K562 (cell line): ENCODE measurements around the gene ACOT7. TPM values are rescaled to one million over a fixed set of nuclear protein-coding genes. Genes with fewer than 3 reads are reported as not detected.

Experiments
- ATAC-seq: fragments of 200-7000 bp; cut with Tn5 transposase; 3 replicates; pipeline ENCODE4 v1.9.1; 2020; ENCODE audit warnings: moderate library complexity
- BruUV-seq: library from RNA; stranded (reverse); fragments of 400-500 nt; replicated peaks from 2 replicates; lab custom pipeline; 2021; lab: Mats Ljungman, UMichigan
- CTCF ChIA-PET: fragments of 300-600 bp; formaldehyde crosslinking; extraction: SDS; loops from one replicate; lab custom pipeline; 2021; ENCODE audit warnings: low intra/inter-chr PET ratio; lab: Yijun Ruan, JAX
- POLR2A ChIA-PET: fragments of 300-600, 350-650 bp; sonication (Branson Sonifier 250); formaldehyde crosslinking; extraction: SDS; loops from one replicate; lab custom pipeline; 2021; ENCODE audit warnings: antibody characterized with exemption, inconsistent platforms; lab: Yijun Ruan, JAX
- DNase-seq, 4 experiments: peaks; one replicate each; pipeline versions ENCODE4 v3.0.0 to v3.0.0-alpha.2; 2011 to 2018; ENCODE audit warnings: low spot score in 3 of 4, mixed read lengths in 3 of 4; ENCODE audit errors: extremely low read depth in 1 of 4
- FAIRE-seq: peaks from 2 replicates; lab custom pipeline; 2011; peaks lifted over from hg19 to GRCh38; lab: Jason Lieb, UNC
- H2AFZ ChIP-seq: 2 replicates; pipeline ENCODE4 v1.6.0; 2011; ENCODE audit warnings: low read depth, low read length, control low read depth, inconsistent platforms
- H3K27ac ChIP-seq: fragments of 200-600 bp; 3 replicates; pipeline ENCODE4 v1.8.0; 2011; ENCODE audit warnings: low read depth, mild to moderate bottlenecking, control low read depth, inconsistent platforms, low read length, moderate library complexity, mixed read lengths; ENCODE audit errors: extremely low read depth
- H3K27me3 ChIP-seq, 2 experiments: fragments of 300-600 bp in 1 of 2; 2 replicates in 1 of 2; 3 replicates in 1 of 2; pipeline versions ENCODE4 v1.6.0 to v1.8.0; 2011; ENCODE audit warnings: inconsistent platforms in 2 of 2, low read length in 2 of 2, mild to moderate bottlenecking in 1 of 2, mixed read lengths in 1 of 2, moderate library complexity in 1 of 2; ENCODE audit not compliant: control insufficient read depth in 2 of 2, insufficient read depth in 2 of 2
- H3K36me3 ChIP-seq: fragments of 300-600 bp; 3 replicates; pipeline ENCODE4 v1.8.0; 2011; ENCODE audit warnings: mild to moderate bottlenecking, low read length, inconsistent platforms; ENCODE audit not compliant: control insufficient read depth, insufficient read depth
- H3K4me1 ChIP-seq, 2 experiments: fragments of 200-600 bp in 1 of 2; replicated peaks in 1 of 2; 2 replicates in 1 of 2; 3 replicates in 1 of 2; pipeline versions ENCODE4 v1.5.1 to v1.8.0; 2011; ENCODE audit warnings: inconsistent platforms in 2 of 2, low read length in 2 of 2, mild to moderate bottlenecking in 1 of 2, mixed read lengths in 1 of 2, moderate library complexity in 1 of 2; ENCODE audit not compliant: control insufficient read depth in 2 of 2, insufficient read depth in 2 of 2
- H3K4me2 ChIP-seq: 2 replicates; pipeline ENCODE4 v1.6.1; 2011; ENCODE audit warnings: low read length, control low read depth, inconsistent platforms, mixed read lengths; ENCODE audit not compliant: insufficient read depth
- H3K4me3 ChIP-seq: fragments of 200-600 bp; sonication (generic), shearing (Covaris generic); 2 replicates; pipeline ENCODE4 v1.5.1; 2016; ENCODE audit warnings: control low read depth, inconsistent platforms
- H3K79me2 ChIP-seq: fragments of 200-600 bp; 3 replicates; pipeline ENCODE4 v1.8.0; 2011; ENCODE audit warnings: low read length, inconsistent platforms; ENCODE audit not compliant: control insufficient read depth, insufficient read depth
- H3K9ac ChIP-seq, 2 experiments: 2 replicates each; pipeline versions ENCODE4 v1.6.0 to v1.6.1; 2011; ENCODE audit warnings: low read depth in 2 of 2, low read length in 2 of 2, control low read depth in 1 of 2, inconsistent platforms in 1 of 2, mild to moderate bottlenecking in 1 of 2, mixed read lengths in 1 of 2; ENCODE audit not compliant: insufficient read depth in 1 of 2
- H3K9me1 ChIP-seq: one replicate; pipeline ENCODE4 v1.6.0; 2011; ENCODE audit warnings: inconsistent platforms, mild to moderate bottlenecking, low read length, moderate library complexity; ENCODE audit not compliant: control insufficient read depth, insufficient read depth
- H3K9me3 ChIP-seq: replicated peaks from 2 replicates; pipeline ENCODE4 v1.5.1; 2011; ENCODE audit warnings: low read depth, low read length, inconsistent platforms; ENCODE audit not compliant: control insufficient read depth, insufficient read depth
- H4K20me1 ChIP-seq: replicated peaks from 2 replicates; pipeline ENCODE4 v1.6.1; 2011; ENCODE audit warnings: low read length, inconsistent platforms, mixed read lengths; ENCODE audit not compliant: control insufficient read depth, insufficient read depth
- ARID3A ChIP-seq: IDR thresholded peaks from 2 replicates; pipeline ENCODE4 v1.6.1; 2012; ENCODE audit warnings: low read depth, low read length, improper control_type of control experiment, borderline replicate concordance
- CBX1 ChIP-seq: sonication (generic); IDR thresholded peaks from 2 replicates; pipeline ENCODE4 v1.6.1; 2016; ENCODE audit warnings: antibody characterized with exemption, low read depth, mild to moderate bottlenecking
- CHD4 ChIP-seq: fragments of 200-600 bp; sonication (generic); IDR thresholded peaks from 3 replicates; pipeline ENCODE4 v1.6.1; 2012; ENCODE audit warnings: low read depth, mild to moderate bottlenecking, mixed read lengths, low read length, inconsistent platforms; ENCODE audit not compliant: insufficient read depth, insufficient replicate concordance, poor library complexity, severe bottlenecking
- CLOCK ChIP-seq: fragments of 250-450 bp; sonication (Bioruptor Pico); IDR thresholded peaks from 2 replicates; pipeline ENCODE4 v1.4.0; 2020; ENCODE audit warnings: mild to moderate bottlenecking, moderate library complexity, borderline replicate concordance
- EP300 ChIP-seq: IDR thresholded peaks from 2 replicates; pipeline ENCODE4 v1.6.1; 2012; ENCODE audit warnings: low read length, improper control_type of control experiment
- KDM2B ChIP-seq: fragments of 250-450 bp; sonication (Bioruptor Pico); IDR thresholded peaks from 2 replicates; pipeline ENCODE4 v1.8.0; 2021; ENCODE audit warnings: mild to moderate bottlenecking, moderate library complexity
- MTA3 ChIP-seq: fragments of 450-650 bp; formaldehyde crosslinking; IDR thresholded peaks from 2 replicates; pipeline ENCODE4 v1.6.1; 2017; ENCODE audit warnings: mild to moderate bottlenecking, borderline replicate concordance
- PKNOX1 ChIP-seq: fragments of 450-650 bp; IDR thresholded peaks from 2 replicates; pipeline ENCODE4 v1.6.1; 2016
- SRSF3 ChIP-seq: fragments of 200-400 bp; formaldehyde crosslinking; IDR thresholded peaks from 2 replicates; pipeline ENCODE4 v1.6.1; 2016; ENCODE audit warnings: mild to moderate bottlenecking, low read length, moderate library complexity; ENCODE audit not compliant: insufficient read depth
- ZNF280A ChIP-seq: fragments of 450-650 bp; IDR thresholded peaks from 2 replicates; pipeline ENCODE4 v1.6.1; 2018; ENCODE audit warnings: mild to moderate bottlenecking, low read depth; ENCODE audit not compliant: partially characterized antibody
- ZNF384 ChIP-seq: IDR thresholded peaks from 2 replicates; pipeline ENCODE4 v1.6.1; 2012; ENCODE audit warnings: low read depth, low read length, improper control_type of control experiment
- ZNF655 ChIP-seq: fragments of 250-450 bp; sonication (Bioruptor Pico); IDR thresholded peaks from 2 replicates; pipeline ENCODE4 v1.5.0; 2021
- WGBS: fragments of 100-300 bp; shearing (Covaris generic); methylation state at CpG from one replicate; pipeline ENCODE4 v1.1.6; 2016; ENCODE audit warnings: low coverage, mixed read lengths; ENCODE audit not compliant: insufficient coverage; ENCODE audit errors: missing lambda C conversion rate; 5-methylcytosine and 5-hydroxymethylcytosine counted together
- in situ Hi-C: fragments of 300-500 bp; cut with MboI; formaldehyde crosslinking; loops from 4 replicates; pipeline ENCODE4 v1.15.0; 2018; ENCODE audit warnings: inconsistent platforms, mixed read lengths
- intact Hi-C: fragments of 100-400 bp; cut with micrococcal nuclease; formaldehyde crosslinking; loops from 2 replicates; pipeline ENCODE4 v1.14.2; 2022
- polyA plus RNA-seq, 8 experiments: library from polyadenylated mRNA; depleted of rRNA in 4 of 8; stranded (reverse) in 5 of 8; unstranded in 3 of 8; fragments of >200 nt; fragmentation: Nextera tagmentation in 2 of 8; fragmentation: Illumina TruSeq in 1 of 8; extraction: Ambion mirVana in 2 of 8; extraction: Trizol in 1 of 8; gene quantifications; 2 replicates each; pipeline versions ENCODE4 v1.2.1 to v1.2.3, GENCODE V29; 2011 to 2014; ENCODE audit warnings: inconsistent platforms in 1 of 8, missing spikeins in 1 of 8
- total RNA-seq, 7 experiments: library from RNA; depleted of rRNA in 6 of 7; stranded (reverse); fragments of >200 nt in 6 of 7; fragmentation: Illumina TruSeq in 2 of 7; extraction: Trizol in 2 of 7; gene quantifications; 2 replicates each; pipeline versions ENCODE4 v1.2.1 to v1.2.3, GENCODE V29; 2011 to 2021; ENCODE audit warnings: low replicate concordance in 1 of 7

ACOT7 gene
- total and polyA plus RNA-seq, 9 of the 15 experiments (the other 6 are each of a cell fraction or from before 2014, with no cell fraction given): 7.0 to 92.6 (median 37.2) TPM

- BruUV-seq: no TSS peak
- Histone ChIP-seq H2AFZ (no peak overlapping the region), H3K27ac (no peak overlapping the region), H3K9ac (no peak overlapping the region), H3K4me2 (no peak overlapping the region), H4K20me1 (peaks cover 34% of the 10 kb centered on the region; the same call in 1 of the 2 replicates), H3K9me1 (no peaks in the 10 kb centered on the region), H3K36me3 (no peaks in the 10 kb centered on the region), H3K9me3 (no peaks in the 10 kb centered on the region), H3K4me1 (peaks cover 0 to 42% of the 10 kb centered on the region in 2 experiments; a peak in 3 of 5 replicates), H3K79me2 (no peaks in the 10 kb centered on the region), H3K27me3 (no peaks in the 10 kb centered on the region), H3K4me3 (no peak overlapping the region)
- intact Hi-C loops: no loop called here
- DNase-seq (no peak), ATAC-seq (no peak), FAIRE-seq (no peak)
- in situ Hi-C loops: no loop called here
- WGBS: 74% methylated on average over 15 of the region's 15 CpGs
- CTCF ChIA-PET: interaction anchor here (0.9 to 4.7 kb wide), 2 partner anchors 54 to 87 kb away, joined by 3 to 74 read pairs; no protein-coding TSS in a partner anchor
- POLR2A ChIA-PET: interaction anchor here (0.7 to 1.0 kb wide), 4 partner anchors 8 to 104 kb away, joined by 3 to 6 read pairs (median 3); no protein-coding TSS in a partner anchor
- TF ChIP-seq SRSF3 (no peak), ZNF384 (no peak), CHD4 (peak; percentile 68), CBX1 (peak; percentile 48; the same call in 1 of the 2 replicates), MTA3 (no peak), ZNF280A (no peak), ARID3A (no peak), EP300 (no peak), CLOCK (CRISPR knock-in tag) (no peak), PKNOX1 (no peak), ZNF655 (CRISPR knock-in tag) (no peak), KDM2B (no peak)
Observed at GRCh38 chr1:6350416-6351088, 43.0 kb downstream of the ACOT7 start.
